K562 (cell line): ENCODE data around the gene ABHD5. TPM values are rescaled to one million over a fixed set of nuclear protein-coding genes. Genes with fewer than 3 reads are reported as not detected.
A peak's percentile ranks its signal among the peaks of the same experiment; 100 is the strongest.

Source experiments
- CCNT2 ChIP-seq: IDR thresholded peaks from 2 replicates; pipeline ENCODE4 v1.6.1; 2011; ENCODE audit warnings: borderline replicate concordance, low read depth, mild to moderate bottlenecking, moderate library complexity, mixed read lengths, low read length; ENCODE audit not compliant: insufficient read length; ENCODE audit errors: extremely low read depth
- CREBBP ChIP-seq: IDR thresholded peaks from one replicate; pipeline ENCODE4 v1.6.1; 2012; ENCODE audit warnings: low read depth, mild to moderate bottlenecking, control low read depth, inconsistent platforms, low read length
- FOXA1 ChIP-seq: fragments of 450-650 bp; IDR thresholded peaks from 2 replicates; pipeline ENCODE4 v1.6.1; 2016; ENCODE audit warnings: mild to moderate bottlenecking, borderline replicate concordance
- NFXL1 ChIP-seq: fragments of 450-650 bp; formaldehyde crosslinking; IDR thresholded peaks from 2 replicates; pipeline ENCODE4 v1.4.0; 2021; ENCODE audit warnings: mild to moderate bottlenecking
- PHB2 ChIP-seq: fragments of 450-650 bp; IDR thresholded peaks from 2 replicates; pipeline ENCODE4 v1.6.1; 2017; ENCODE audit warnings: low read depth
- RBM34 ChIP-seq: fragments of 200-400 bp; formaldehyde crosslinking; IDR thresholded peaks from 2 replicates; pipeline ENCODE4 v1.6.1; 2018; ENCODE audit warnings: low read length, borderline replicate concordance; ENCODE audit not compliant: insufficient read depth
- SMAD3 ChIP-seq: fragments of 450-650 bp; formaldehyde crosslinking; conservative IDR thresholded peaks from 2 replicates; pipeline ENCODE4 v1.4.0; 2020; ENCODE audit warnings: mild to moderate bottlenecking
- SNRNP70 ChIP-seq: fragments of 200-400 bp; formaldehyde crosslinking; optimal IDR thresholded peaks from 2 replicates; pipeline ENCODE3; 2017; ENCODE audit warnings: low read depth, low read length
- TAL1 ChIP-seq: fragments of 450-650 bp; IDR thresholded peaks from 2 replicates; pipeline ENCODE4 v1.6.1; 2016; ENCODE audit warnings: mild to moderate bottlenecking
- ZNF24 ChIP-seq: fragments of 450-650 bp; IDR thresholded peaks from 2 replicates; pipeline ENCODE4 v1.6.1; 2016
- ZNF589 ChIP-seq: fragments of 200-800 bp; sonication (Bioruptor generic); IDR thresholded peaks from 2 replicates; pipeline ENCODE4 v1.6.1; 2016; ENCODE audit warnings: low read depth, missing genetic modification characterization, missing compliant biosample characterization
- ZSCAN32 ChIP-seq: fragments of 450-650 bp; formaldehyde crosslinking; IDR thresholded peaks from 2 replicates; pipeline ENCODE4 v1.4.0; 2020; ENCODE audit warnings: mild to moderate bottlenecking, moderate library complexity
- ZZZ3 ChIP-seq: fragments of 450-650 bp; IDR thresholded peaks from 2 replicates; pipeline ENCODE4 v1.6.1; 2016; ENCODE audit warnings: antibody characterized with exemption, mild to moderate bottlenecking, moderate library complexity
- polyA plus RNA-seq, 8 experiments: library from polyadenylated mRNA; depleted of rRNA in 4 of 8; stranded (reverse) in 5 of 8; unstranded in 3 of 8; fragments of >200 nt; fragmentation: Nextera tagmentation in 2 of 8; fragmentation: Illumina TruSeq in 1 of 8; extraction: Ambion mirVana in 2 of 8; extraction: Trizol in 1 of 8; gene quantifications; 2 replicates each; pipeline versions ENCODE4 v1.2.1 to v1.2.3, GENCODE V29; 2011 to 2014; ENCODE audit warnings: inconsistent platforms in 1 of 8, missing spikeins in 1 of 8
- total RNA-seq, 7 experiments: library from RNA; depleted of rRNA in 6 of 7; stranded (reverse); fragments of >200 nt in 6 of 7; fragmentation: Illumina TruSeq in 2 of 7; extraction: Trizol in 2 of 7; gene quantifications; 2 replicates each; pipeline versions ENCODE4 v1.2.1 to v1.2.3, GENCODE V29; 2011 to 2021; ENCODE audit warnings: low replicate concordance in 1 of 7
- TF ChIP-seq, protein P1 (sequence below): sonication (generic); formaldehyde crosslinking; IDR thresholded peaks from 2 replicates; pipeline ENCODE4 v1.8.0; 2023; ENCODE audit warnings: missing genetic modification reagents, mild to moderate bottlenecking, borderline replicate concordance
- TF ChIP-seq, protein P2 (sequence below): fragments of 250-450 bp; sonication (Bioruptor Pico); IDR thresholded peaks from 2 replicates; pipeline ENCODE4 v1.5.0; 2021
- TF ChIP-seq, protein P3 (sequence below): fragments of 450-650 bp; IDR thresholded peaks from 2 replicates; pipeline ENCODE4 v1.6.1; 2016
- TF ChIP-seq, protein P4 (sequence below): sonication (generic); formaldehyde crosslinking; IDR thresholded peaks from 2 replicates; pipeline ENCODE4 v1.4.0; 2020; ENCODE audit warnings: mild to moderate bottlenecking, missing genetic modification reagents

The ABHD5 gene
- total and polyA plus RNA-seq, 9 of the 15 experiments (the other 6 are each of a cell fraction or from before 2014, with no cell fraction given): 27.8 to 61.7 (median 39.9) TPM

DNA sequence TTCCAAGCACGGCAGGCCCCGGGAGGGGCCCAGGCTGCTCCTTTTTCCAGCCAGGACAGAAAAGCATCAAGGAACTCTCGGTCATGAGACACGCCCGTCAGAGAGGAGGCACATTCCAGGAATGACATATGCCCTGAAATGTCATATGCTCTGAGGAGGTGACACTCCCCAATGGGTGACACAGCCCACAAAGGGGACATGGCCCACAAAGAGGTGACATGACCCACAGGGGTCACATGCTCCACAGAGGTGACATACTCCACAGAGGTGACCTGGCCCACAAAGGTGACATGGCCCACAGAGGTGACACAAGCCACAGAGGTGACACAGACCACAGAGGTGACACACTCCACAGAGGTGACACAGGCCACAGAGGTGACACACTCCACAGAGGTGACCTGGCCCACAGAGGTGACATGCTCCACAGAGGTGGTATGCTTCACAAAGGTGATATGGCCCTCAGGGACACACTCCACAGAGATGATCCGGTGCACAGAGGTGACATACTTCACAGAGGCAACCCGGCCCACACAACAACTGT is 79.2 kb downstream of the ABHD5 start (continued):
- TF ChIP-seq, protein P1, sequence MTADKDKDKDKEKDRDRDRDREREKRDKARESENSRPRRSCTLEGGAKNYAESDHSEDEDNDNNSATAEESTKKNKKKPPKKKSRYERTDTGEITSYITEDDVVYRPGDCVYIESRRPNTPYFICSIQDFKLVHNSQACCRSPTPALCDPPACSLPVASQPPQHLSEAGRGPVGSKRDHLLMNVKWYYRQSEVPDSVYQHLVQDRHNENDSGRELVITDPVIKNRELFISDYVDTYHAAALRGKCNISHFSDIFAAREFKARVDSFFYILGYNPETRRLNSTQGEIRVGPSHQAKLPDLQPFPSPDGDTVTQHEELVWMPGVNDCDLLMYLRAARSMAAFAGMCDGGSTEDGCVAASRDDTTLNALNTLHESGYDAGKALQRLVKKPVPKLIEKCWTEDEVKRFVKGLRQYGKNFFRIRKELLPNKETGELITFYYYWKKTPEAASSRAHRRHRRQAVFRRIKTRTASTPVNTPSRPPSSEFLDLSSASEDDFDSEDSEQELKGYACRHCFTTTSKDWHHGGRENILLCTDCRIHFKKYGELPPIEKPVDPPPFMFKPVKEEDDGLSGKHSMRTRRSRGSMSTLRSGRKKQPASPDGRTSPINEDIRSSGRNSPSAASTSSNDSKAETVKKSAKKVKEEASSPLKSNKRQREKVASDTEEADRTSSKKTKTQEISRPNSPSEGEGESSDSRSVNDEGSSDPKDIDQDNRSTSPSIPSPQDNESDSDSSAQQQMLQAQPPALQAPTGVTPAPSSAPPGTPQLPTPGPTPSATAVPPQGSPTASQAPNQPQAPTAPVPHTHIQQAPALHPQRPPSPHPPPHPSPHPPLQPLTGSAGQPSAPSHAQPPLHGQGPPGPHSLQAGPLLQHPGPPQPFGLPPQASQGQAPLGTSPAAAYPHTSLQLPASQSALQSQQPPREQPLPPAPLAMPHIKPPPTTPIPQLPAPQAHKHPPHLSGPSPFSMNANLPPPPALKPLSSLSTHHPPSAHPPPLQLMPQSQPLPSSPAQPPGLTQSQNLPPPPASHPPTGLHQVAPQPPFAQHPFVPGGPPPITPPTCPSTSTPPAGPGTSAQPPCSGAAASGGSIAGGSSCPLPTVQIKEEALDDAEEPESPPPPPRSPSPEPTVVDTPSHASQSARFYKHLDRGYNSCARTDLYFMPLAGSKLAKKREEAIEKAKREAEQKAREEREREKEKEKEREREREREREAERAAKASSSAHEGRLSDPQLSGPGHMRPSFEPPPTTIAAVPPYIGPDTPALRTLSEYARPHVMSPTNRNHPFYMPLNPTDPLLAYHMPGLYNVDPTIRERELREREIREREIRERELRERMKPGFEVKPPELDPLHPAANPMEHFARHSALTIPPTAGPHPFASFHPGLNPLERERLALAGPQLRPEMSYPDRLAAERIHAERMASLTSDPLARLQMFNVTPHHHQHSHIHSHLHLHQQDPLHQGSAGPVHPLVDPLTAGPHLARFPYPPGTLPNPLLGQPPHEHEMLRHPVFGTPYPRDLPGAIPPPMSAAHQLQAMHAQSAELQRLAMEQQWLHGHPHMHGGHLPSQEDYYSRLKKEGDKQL (CRISPR knock-in tag): no peak
- no peak for TF ChIP-seq PHB2
- no peak for TF ChIP-seq CREBBP
- no peak for TF ChIP-seq ZZZ3
- TF ChIP-seq, protein P2, sequence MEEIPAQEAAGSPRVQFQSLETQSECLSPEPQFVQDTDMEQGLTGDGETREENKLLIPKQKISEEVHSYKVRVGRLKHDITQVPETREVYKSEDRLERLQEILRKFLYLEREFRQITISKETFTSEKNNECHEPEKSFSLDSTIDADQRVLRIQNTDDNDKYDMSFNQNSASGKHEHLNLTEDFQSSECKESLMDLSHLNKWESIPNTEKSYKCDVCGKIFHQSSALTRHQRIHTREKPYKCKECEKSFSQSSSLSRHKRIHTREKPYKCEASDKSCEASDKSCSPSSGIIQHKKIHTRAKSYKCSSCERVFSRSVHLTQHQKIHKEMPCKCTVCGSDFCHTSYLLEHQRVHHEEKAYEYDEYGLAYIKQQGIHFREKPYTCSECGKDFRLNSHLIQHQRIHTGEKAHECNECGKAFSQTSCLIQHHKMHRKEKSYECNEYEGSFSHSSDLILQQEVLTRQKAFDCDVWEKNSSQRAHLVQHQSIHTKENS: no peak
- TF ChIP-seq ZNF589 (CRISPR knock-in tag): 0 out of 2 replicates have a peak, but pooled peaks have one; percentile 16
- TF ChIP-seq, protein P3, sequence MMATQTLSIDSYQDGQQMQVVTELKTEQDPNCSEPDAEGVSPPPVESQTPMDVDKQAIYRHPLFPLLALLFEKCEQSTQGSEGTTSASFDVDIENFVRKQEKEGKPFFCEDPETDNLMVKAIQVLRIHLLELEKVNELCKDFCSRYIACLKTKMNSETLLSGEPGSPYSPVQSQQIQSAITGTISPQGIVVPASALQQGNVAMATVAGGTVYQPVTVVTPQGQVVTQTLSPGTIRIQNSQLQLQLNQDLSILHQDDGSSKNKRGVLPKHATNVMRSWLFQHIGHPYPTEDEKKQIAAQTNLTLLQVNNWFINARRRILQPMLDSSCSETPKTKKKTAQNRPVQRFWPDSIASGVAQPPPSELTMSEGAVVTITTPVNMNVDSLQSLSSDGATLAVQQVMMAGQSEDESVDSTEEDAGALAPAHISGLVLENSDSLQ: peak; percentile 47
- TF ChIP-seq SMAD3 (CRISPR knock-in tag): no peak
- TF ChIP-seq CCNT2: no peak
- no peak for TF ChIP-seq SNRNP70
- TF ChIP-seq, protein P4, sequence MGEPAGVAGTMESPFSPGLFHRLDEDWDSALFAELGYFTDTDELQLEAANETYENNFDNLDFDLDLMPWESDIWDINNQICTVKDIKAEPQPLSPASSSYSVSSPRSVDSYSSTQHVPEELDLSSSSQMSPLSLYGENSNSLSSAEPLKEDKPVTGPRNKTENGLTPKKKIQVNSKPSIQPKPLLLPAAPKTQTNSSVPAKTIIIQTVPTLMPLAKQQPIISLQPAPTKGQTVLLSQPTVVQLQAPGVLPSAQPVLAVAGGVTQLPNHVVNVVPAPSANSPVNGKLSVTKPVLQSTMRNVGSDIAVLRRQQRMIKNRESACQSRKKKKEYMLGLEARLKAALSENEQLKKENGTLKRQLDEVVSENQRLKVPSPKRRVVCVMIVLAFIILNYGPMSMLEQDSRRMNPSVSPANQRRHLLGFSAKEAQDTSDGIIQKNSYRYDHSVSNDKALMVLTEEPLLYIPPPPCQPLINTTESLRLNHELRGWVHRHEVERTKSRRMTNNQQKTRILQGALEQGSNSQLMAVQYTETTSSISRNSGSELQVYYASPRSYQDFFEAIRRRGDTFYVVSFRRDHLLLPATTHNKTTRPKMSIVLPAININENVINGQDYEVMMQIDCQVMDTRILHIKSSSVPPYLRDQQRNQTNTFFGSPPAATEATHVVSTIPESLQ (CRISPR knock-in tag): no peak
- no peak; the same call in 1 of the 2 replicates for TF ChIP-seq ZSCAN32 (CRISPR knock-in tag)
- TF ChIP-seq FOXA1: no peak
- no peak for TF ChIP-seq TAL1
- TF ChIP-seq RBM34: no peak
- 0 out of 2 replicates have a peak, but pooled peaks have one; percentile 20 for TF ChIP-seq NFXL1
- no peak for TF ChIP-seq ZNF24
